H9 (cell line): Measurements from ENCODE around the gene CLN3. TPM values are rescaled to one million over a fixed set of nuclear protein-coding genes. Genes with fewer than 3 reads are reported as not detected.

Source experiments
- DNase-seq: peaks from one replicate; pipeline ENCODE4 v3.0.0-alpha.2; 2017
- H2AFZ ChIP-seq: one replicate; pipeline ENCODE4 v1.6.1; 2013; ENCODE audit warnings: mild to moderate bottlenecking, low read length, control low read depth, moderate library complexity
- H2AK5ac ChIP-seq: 2 replicates; pipeline ENCODE4 v1.6.1; 2013; ENCODE audit warnings: low read length, control low read depth, mixed read lengths; ENCODE audit not compliant: insufficient read length
- H2BK120ac ChIP-seq: one replicate; pipeline ENCODE4 v1.6.1; 2013; ENCODE audit warnings: low read depth, mild to moderate bottlenecking, low read length, control low read depth, inconsistent platforms; ENCODE audit not compliant: poor library complexity, severe bottlenecking
- H2BK12ac ChIP-seq: 2 replicates; pipeline ENCODE4 v1.6.1; 2013; ENCODE audit warnings: low read length, control low read depth, mixed read lengths, low read depth; ENCODE audit not compliant: insufficient read length
- H2BK15ac ChIP-seq: 2 replicates; pipeline ENCODE4 v1.6.1; 2013; ENCODE audit warnings: low read depth, low read length, control low read depth
- H2BK20ac ChIP-seq: one replicate; pipeline ENCODE4 v1.6.1; 2013; ENCODE audit warnings: low read depth, mild to moderate bottlenecking, low read length, control low read depth, inconsistent platforms; ENCODE audit not compliant: poor library complexity, severe bottlenecking
- H2BK5ac ChIP-seq: 2 replicates; pipeline ENCODE4 v1.6.1; 2013; ENCODE audit warnings: low read length, control low read depth, mixed read lengths; ENCODE audit not compliant: insufficient read length
- H3K14ac ChIP-seq: 2 replicates; pipeline ENCODE4 v1.6.1; 2013; ENCODE audit warnings: low read length, control low read depth; ENCODE audit not compliant: insufficient read depth
- H3K18ac ChIP-seq: 2 replicates; pipeline ENCODE4 v1.6.1; 2013; ENCODE audit warnings: low read depth, mild to moderate bottlenecking, mixed read lengths, low read length, control low read depth; ENCODE audit not compliant: insufficient read length
- H3K23ac ChIP-seq: 2 replicates; pipeline ENCODE4 v1.6.1; 2013; ENCODE audit warnings: low read length, control low read depth, mixed read lengths, low read depth; ENCODE audit not compliant: insufficient read length
- H3K23me2 ChIP-seq: 2 replicates; pipeline ENCODE4 v1.6.1; 2013; ENCODE audit warnings: low read depth, mild to moderate bottlenecking, mixed read lengths, low read length, control low read depth; ENCODE audit not compliant: insufficient read length, poor library complexity, severe bottlenecking
- H3K27ac ChIP-seq: 2 replicates; pipeline ENCODE4 v1.5.1; 2013; ENCODE audit warnings: low read length, control low read depth, mixed read lengths, low read depth; ENCODE audit not compliant: insufficient read length
- H3K27me3 ChIP-seq: 2 replicates; pipeline ENCODE4 v1.6.1; 2013; ENCODE audit warnings: low read length, control low read depth, inconsistent platforms; ENCODE audit not compliant: insufficient read depth
- H3K4ac ChIP-seq: 2 replicates; pipeline ENCODE4 v1.6.1; 2013; ENCODE audit warnings: low read depth, mild to moderate bottlenecking, control low read depth, inconsistent platforms, low read length, moderate library complexity
- H3K4me1 ChIP-seq: 2 replicates; pipeline ENCODE4 v1.6.1; 2013; ENCODE audit warnings: low read length, control low read depth, inconsistent platforms; ENCODE audit not compliant: insufficient read depth
- H3K4me2 ChIP-seq: 2 replicates; pipeline ENCODE4 v1.6.1; 2013; ENCODE audit warnings: low read length, control low read depth, mixed read lengths; ENCODE audit not compliant: insufficient read length, insufficient read depth
- H3K56ac ChIP-seq: 2 replicates; pipeline ENCODE4 v1.6.1; 2013; ENCODE audit warnings: low read depth, mild to moderate bottlenecking, mixed read lengths, low read length, control low read depth; ENCODE audit not compliant: insufficient read length
- H3K79me1 ChIP-seq: 2 replicates; pipeline ENCODE4 v1.6.1; 2013; ENCODE audit warnings: low read depth, mild to moderate bottlenecking, moderate library complexity, low read length, control low read depth, inconsistent platforms; ENCODE audit not compliant: insufficient read depth, poor library complexity, severe bottlenecking
- H3K79me2 ChIP-seq: 2 replicates; pipeline ENCODE4 v1.6.1; 2013; ENCODE audit warnings: low read length, control low read depth, inconsistent platforms; ENCODE audit not compliant: insufficient read depth
- H3K9ac ChIP-seq: 2 replicates; pipeline ENCODE4 v1.6.1; 2013; ENCODE audit warnings: low read length, control low read depth, mixed read lengths; ENCODE audit not compliant: insufficient read length; ENCODE audit errors: extremely low read depth
- H3K9me3 ChIP-seq: one replicate; pipeline ENCODE4 v1.6.1; 2013; ENCODE audit warnings: low read depth, low read length, inconsistent platforms; ENCODE audit not compliant: control insufficient read depth
- H3T11ph ChIP-seq: one replicate; pipeline ENCODE4 v1.6.1; 2013; ENCODE audit warnings: mild to moderate bottlenecking, low read length, control low read depth, inconsistent platforms
- H4K20me1 ChIP-seq: one replicate; pipeline ENCODE4 v1.6.1; 2013; ENCODE audit not compliant: control insufficient read depth, insufficient read length, insufficient read depth
- H4K5ac ChIP-seq: 2 replicates; pipeline ENCODE4 v1.6.1; 2013; ENCODE audit warnings: low read depth, mild to moderate bottlenecking, mixed read lengths, low read length, control low read depth; ENCODE audit not compliant: insufficient read length
- H4K8ac ChIP-seq: replicated peaks from 2 replicates; pipeline ENCODE4 v1.6.1; 2013; ENCODE audit warnings: low read length, control low read depth, mixed read lengths, low read depth; ENCODE audit not compliant: insufficient read length
- H4K91ac ChIP-seq: 2 replicates; pipeline ENCODE4 v1.6.1; 2013; ENCODE audit warnings: low read depth, mild to moderate bottlenecking, moderate library complexity, mixed read lengths, low read length, control low read depth; ENCODE audit not compliant: insufficient read length
- H3K27ac Mint-ChIP-seq, 3 experiments: 2 replicates in 2 of 3; 3 replicates in 1 of 3; pipeline ENCODE4 v1.8.0; 2020 to 2021; ENCODE audit warnings: mixed read lengths in 3 of 3, mild to moderate bottlenecking in 1 of 3, moderate library complexity in 1 of 3
- H3K27me3 Mint-ChIP-seq: 2 replicates; pipeline ENCODE4 v1.8.0; 2021; ENCODE audit warnings: low read depth, mild to moderate bottlenecking, moderate library complexity, mixed read lengths
- H3K36me3 Mint-ChIP-seq, 3 experiments: 2 replicates in 2 of 3; 3 replicates in 1 of 3; pipeline ENCODE4 v1.8.0; 2020 to 2021; ENCODE audit warnings: low read depth in 3 of 3, mixed read lengths in 3 of 3; ENCODE audit not compliant: insufficient read depth in 1 of 3
- H3K4me1 Mint-ChIP-seq, 2 experiments: 2 replicates each; pipeline ENCODE4 v1.8.0; 2020; ENCODE audit warnings: mixed read lengths in 2 of 2
- H3K4me3 Mint-ChIP-seq, 2 experiments: 2 replicates in 1 of 2; 3 replicates in 1 of 2; pipeline ENCODE4 v1.8.0; 2020 to 2021; ENCODE audit warnings: mild to moderate bottlenecking in 2 of 2, mixed read lengths in 2 of 2, moderate library complexity in 1 of 2
- H3K9me3 Mint-ChIP-seq, 2 experiments: 2 replicates in 1 of 2; 3 replicates in 1 of 2; pipeline ENCODE4 v1.8.0; 2020; ENCODE audit warnings: mild to moderate bottlenecking in 2 of 2, mixed read lengths in 2 of 2, moderate library complexity in 1 of 2
- CTCF ChIP-seq: fragments of 200-600 bp; sonication (generic); conservative IDR thresholded peaks from 3 replicates; pipeline ENCODE4 v1.8.0; 2021; ENCODE audit warnings: antibody characterized with exemption, mild to moderate bottlenecking
- WGBS: extraction: QIAGEN DNeasy Blood & Tissue Kit; methylation state at CpG from one replicate; pipeline ENCODE4 v1.1.7; 2013; ENCODE audit warnings: missing lambda C conversion rate, low lambda C conversion rate, mixed read lengths; ENCODE audit not compliant: insufficient read length; ENCODE audit errors: extremely low coverage; 5-methylcytosine and 5-hydroxymethylcytosine counted together
- total RNA-seq: library from RNA; stranded (reverse); gene quantifications from 2 replicates; pipeline ENCODE4 v1.2.1, GENCODE V29; 2021

CLN3 gene
- total RNA-seq, 1 experiment from 2014 or later = 21.4 TPM

- Histone ChIP-seq H3K4me1 (no peaks in the 10 kb centered on the region), H2BK5ac (no peak overlapping the region), H3K9me3 (no peaks in the 10 kb centered on the region), H2AK5ac (no peak overlapping the region), H2BK12ac (no peak overlapping the region), H3K27me3 (no peaks in the 10 kb centered on the region), H3K9ac (no peak overlapping the region), H3K18ac (no peak overlapping the region), H4K91ac (no peak overlapping the region), H4K20me1 (no peaks in the 10 kb centered on the region), H2BK15ac (no peak overlapping the region), H2BK20ac (no peak overlapping the region), H3K23me2 (no peaks in the 10 kb centered on the region), H3T11ph (no peak overlapping the region), H3K79me1 (no peaks in the 10 kb centered on the region), H2AFZ (no peak overlapping the region), H3K4me2 (no peak overlapping the region), H3K14ac (no peak overlapping the region), H3K56ac (no peak overlapping the region), H3K4ac (no peak overlapping the region), H4K8ac (no peak overlapping the region), H4K5ac (no peak overlapping the region), H3K27ac (no peak overlapping the region), H3K23ac (no peak overlapping the region), H3K79me2 (no peaks in the 10 kb centered on the region), H2BK120ac (no peak overlapping the region)
- no peaks in the 10 kb centered on the region for H3K27me3 Mint-ChIP-seq
- no peaks in the 10 kb centered on the region for H3K4me1 Mint-ChIP-seq
- no peak for TF ChIP-seq CTCF
- no peaks in the 10 kb centered on the region for H3K9me3 Mint-ChIP-seq
- DNase-seq = no peak
- peak overlapping the region in 1 of 3 experiments; percentile 42; a peak in 1 of 7 replicates for H3K27ac Mint-ChIP-seq
- peaks cover 2 to 17% (median 11%) of the 10 kb centered on the region in 3 experiments; a peak in 6 of 7 replicates for H3K36me3 Mint-ChIP-seq
- no peak overlapping the region for H3K4me3 Mint-ChIP-seq
- WGBS = no CpG with 5 or more reads among the region's 14 CpGs
Measured at GRCh38 chr16:28477311-28477920, 14.5 kb downstream of the CLN3 start.
